Measurements from ENCODE around the gene NPY.

GRCh38 chr7:24328894-24329293 is 44.9 kb downstream of the NPY start:
- TF ChIP-seq CTCF (conservative IDR thresholded peaks at IDR 0.05) (no peak), ZFX (IDR thresholded peaks at IDR 0.05) (no peak)
